K562 (cell line): Measurements from ENCODE around the gene ZNF575. TPM values are rescaled to one million over a fixed set of nuclear protein-coding genes. Genes with fewer than 3 reads are reported as not detected.

Experiments
- ATAC-seq: fragments of 200-7000 bp; cut with Tn5 transposase; 3 replicates; pipeline ENCODE4 v1.9.1; 2020; ENCODE audit warnings: moderate library complexity
- BruUV-seq: library from RNA; stranded (reverse); fragments of 400-500 nt; replicated peaks from 2 replicates; lab custom pipeline; 2021; lab: Mats Ljungman, UMichigan
- CTCF ChIA-PET: fragments of 300-600 bp; formaldehyde crosslinking; extraction: SDS; loops from one replicate; lab custom pipeline; 2021; ENCODE audit warnings: low intra/inter-chr PET ratio; lab: Yijun Ruan, JAX
- POLR2A ChIA-PET: fragments of 300-600, 350-650 bp; sonication (Branson Sonifier 250); formaldehyde crosslinking; extraction: SDS; loops from one replicate; lab custom pipeline; 2021; ENCODE audit warnings: antibody characterized with exemption, inconsistent platforms; lab: Yijun Ruan, JAX
- DNase-seq, 4 experiments: peaks; one replicate each; pipeline versions ENCODE4 v3.0.0 to v3.0.0-alpha.2; 2011 to 2018; ENCODE audit warnings: low spot score in 3 of 4, mixed read lengths in 3 of 4; ENCODE audit errors: extremely low read depth in 1 of 4
- FAIRE-seq: peaks from 2 replicates; lab custom pipeline; 2011; peaks lifted over from hg19 to GRCh38; lab: Jason Lieb, UNC
- H2AFZ ChIP-seq: 2 replicates; pipeline ENCODE4 v1.6.0; 2011; ENCODE audit warnings: low read depth, low read length, control low read depth, inconsistent platforms
- H3K27ac ChIP-seq: fragments of 200-600 bp; 3 replicates; pipeline ENCODE4 v1.8.0; 2011; ENCODE audit warnings: low read depth, mild to moderate bottlenecking, control low read depth, inconsistent platforms, low read length, moderate library complexity, mixed read lengths; ENCODE audit errors: extremely low read depth
- H3K27me3 ChIP-seq, 2 experiments: fragments of 300-600 bp in 1 of 2; 2 replicates in 1 of 2; 3 replicates in 1 of 2; pipeline versions ENCODE4 v1.6.0 to v1.8.0; 2011; ENCODE audit warnings: inconsistent platforms in 2 of 2, low read length in 2 of 2, mild to moderate bottlenecking in 1 of 2, mixed read lengths in 1 of 2, moderate library complexity in 1 of 2; ENCODE audit not compliant: control insufficient read depth in 2 of 2, insufficient read depth in 2 of 2
- H3K36me3 ChIP-seq: fragments of 300-600 bp; 3 replicates; pipeline ENCODE4 v1.8.0; 2011; ENCODE audit warnings: mild to moderate bottlenecking, low read length, inconsistent platforms; ENCODE audit not compliant: control insufficient read depth, insufficient read depth
- H3K4me1 ChIP-seq, 2 experiments: fragments of 200-600 bp in 1 of 2; replicated peaks in 1 of 2; 2 replicates in 1 of 2; 3 replicates in 1 of 2; pipeline versions ENCODE4 v1.5.1 to v1.8.0; 2011; ENCODE audit warnings: inconsistent platforms in 2 of 2, low read length in 2 of 2, mild to moderate bottlenecking in 1 of 2, mixed read lengths in 1 of 2, moderate library complexity in 1 of 2; ENCODE audit not compliant: control insufficient read depth in 2 of 2, insufficient read depth in 2 of 2
- H3K4me2 ChIP-seq: 2 replicates; pipeline ENCODE4 v1.6.1; 2011; ENCODE audit warnings: low read length, control low read depth, inconsistent platforms, mixed read lengths; ENCODE audit not compliant: insufficient read depth
- H3K4me3 ChIP-seq: fragments of 200-600 bp; sonication (generic), shearing (Covaris generic); 2 replicates; pipeline ENCODE4 v1.5.1; 2016; ENCODE audit warnings: control low read depth, inconsistent platforms
- H3K79me2 ChIP-seq: fragments of 200-600 bp; 3 replicates; pipeline ENCODE4 v1.8.0; 2011; ENCODE audit warnings: low read length, inconsistent platforms; ENCODE audit not compliant: control insufficient read depth, insufficient read depth
- H3K9ac ChIP-seq, 2 experiments: 2 replicates each; pipeline versions ENCODE4 v1.6.0 to v1.6.1; 2011; ENCODE audit warnings: low read depth in 2 of 2, low read length in 2 of 2, control low read depth in 1 of 2, inconsistent platforms in 1 of 2, mild to moderate bottlenecking in 1 of 2, mixed read lengths in 1 of 2; ENCODE audit not compliant: insufficient read depth in 1 of 2
- H3K9me1 ChIP-seq: one replicate; pipeline ENCODE4 v1.6.0; 2011; ENCODE audit warnings: inconsistent platforms, mild to moderate bottlenecking, low read length, moderate library complexity; ENCODE audit not compliant: control insufficient read depth, insufficient read depth
- H3K9me3 ChIP-seq: replicated peaks from 2 replicates; pipeline ENCODE4 v1.5.1; 2011; ENCODE audit warnings: low read depth, low read length, inconsistent platforms; ENCODE audit not compliant: control insufficient read depth, insufficient read depth
- H4K20me1 ChIP-seq: replicated peaks from 2 replicates; pipeline ENCODE4 v1.6.1; 2011; ENCODE audit warnings: low read length, inconsistent platforms, mixed read lengths; ENCODE audit not compliant: control insufficient read depth, insufficient read depth
- ARID3B ChIP-seq: fragments of 250-450 bp; sonication (Bioruptor Pico); IDR thresholded peaks from 2 replicates; pipeline ENCODE4 v1.4.0; 2020; ENCODE audit warnings: borderline replicate concordance
- CAMTA2 ChIP-seq: fragments of 250-450 bp; sonication (Bioruptor Pico); conservative IDR thresholded peaks from 2 replicates; pipeline ENCODE4 v1.5.1; 2022
- CBFA2T3 ChIP-seq: fragments of 450-650 bp; IDR thresholded peaks from 2 replicates; pipeline ENCODE4 v1.6.1; 2017
- CBX3 ChIP-seq, 2 experiments: IDR thresholded peaks; 1 replicate in 1 of 2; 2 replicates in 1 of 2; pipeline ENCODE4 v1.6.1; 2012; ENCODE audit warnings: inconsistent platforms in 2 of 2, low read length in 2 of 2, borderline replicate concordance in 1 of 2, control low read depth in 1 of 2
- RB1 ChIP-seq: fragments of 450-650 bp; IDR thresholded peaks from 2 replicates; pipeline ENCODE4 v1.6.1; 2017; ENCODE audit warnings: low read depth, mild to moderate bottlenecking
- RFX1 ChIP-seq: fragments of 450-650 bp; IDR thresholded peaks from 2 replicates; pipeline ENCODE4 v1.6.1; 2016; ENCODE audit warnings: mild to moderate bottlenecking, moderate library complexity
- SMARCA5 ChIP-seq: fragments of 450-650 bp; IDR thresholded peaks from 2 replicates; pipeline ENCODE4 v1.6.1; 2016
- THRAP3 ChIP-seq: fragments of 450-650 bp; IDR thresholded peaks from 2 replicates; pipeline ENCODE4 v1.6.1; 2016; ENCODE audit warnings: mild to moderate bottlenecking, inconsistent platforms, borderline replicate concordance
- ZBTB43 ChIP-seq: sonication (generic); formaldehyde crosslinking; IDR thresholded peaks from 2 replicates; pipeline ENCODE4 v1.8.0; 2023; ENCODE audit warnings: mild to moderate bottlenecking, missing genetic modification reagents
- ZFP30 ChIP-seq: fragments of 250-450 bp; sonication (Bioruptor Pico); IDR thresholded peaks from 2 replicates; pipeline ENCODE4 v1.8.0; 2022; ENCODE audit warnings: moderate library complexity, mild to moderate bottlenecking, inconsistent platforms, borderline replicate concordance
- WGBS: fragments of 100-300 bp; shearing (Covaris generic); methylation state at CpG from one replicate; pipeline ENCODE4 v1.1.6; 2016; ENCODE audit warnings: low coverage, mixed read lengths; ENCODE audit not compliant: insufficient coverage; ENCODE audit errors: missing lambda C conversion rate; 5-methylcytosine and 5-hydroxymethylcytosine counted together
- in situ Hi-C: fragments of 300-500 bp; cut with MboI; formaldehyde crosslinking; loops from 4 replicates; pipeline ENCODE4 v1.15.0; 2018; ENCODE audit warnings: inconsistent platforms, mixed read lengths
- intact Hi-C: fragments of 100-400 bp; cut with micrococcal nuclease; formaldehyde crosslinking; loops from 2 replicates; pipeline ENCODE4 v1.14.2; 2022
- polyA plus RNA-seq, 8 experiments: library from polyadenylated mRNA; depleted of rRNA in 4 of 8; stranded (reverse) in 5 of 8; unstranded in 3 of 8; fragments of >200 nt; fragmentation: Nextera tagmentation in 2 of 8; fragmentation: Illumina TruSeq in 1 of 8; extraction: Ambion mirVana in 2 of 8; extraction: Trizol in 1 of 8; gene quantifications; 2 replicates each; pipeline versions ENCODE4 v1.2.1 to v1.2.3, GENCODE V29; 2011 to 2014; ENCODE audit warnings: inconsistent platforms in 1 of 8, missing spikeins in 1 of 8
- total RNA-seq, 7 experiments: library from RNA; depleted of rRNA in 6 of 7; stranded (reverse); fragments of >200 nt in 6 of 7; fragmentation: Illumina TruSeq in 2 of 7; extraction: Trizol in 2 of 7; gene quantifications; 2 replicates each; pipeline versions ENCODE4 v1.2.1 to v1.2.3, GENCODE V29; 2011 to 2021; ENCODE audit warnings: low replicate concordance in 1 of 7

The ZNF575 gene
- total and polyA plus RNA-seq, 9 of the 15 experiments (the other 6 are each of a cell fraction or from before 2014, with no cell fraction given), result 0.20 to 0.98 (median 0.32) TPM; not detected in 6

- TF ChIP-seq ZFP30 (CRISPR knock-in tag) (no peak), CBX3 (IDR thresholded peaks at IDR 0.05; ENCODE audit: borderline replicate concordance in 1 of 2, low read length in 2 of 2) (0 out of 3 replicates have a peak, but pooled peaks of 1 of the 2 experiments have one; percentile 27), THRAP3 (no peak), SMARCA5 (peak; percentile 59; the same call in 1 of the 2 replicates), ZBTB43 (CRISPR knock-in tag) (no peak), RFX1 (no peak)
Observed at GRCh38 chr19:43548706-43549105, 15.7 kb downstream of the ZNF575 start (continued).

GRCh38 chr19:43551399-43552197, 18.6 kb downstream of the ZNF575 start:
- in situ Hi-C loops, result no loop called here
- POLR2A ChIA-PET, result interaction anchor here (0.9 kb wide), 1 partner anchor 25 kb away, joined by 3 read pairs; no protein-coding TSS in a partner anchor

More at GRCh38 chr19:43551399-43552197, 18.6 kb downstream of the ZNF575 start:
- H3K4me2 ChIP-seq, result no peak overlapping the region
- H3K4me3 ChIP-seq, result no peak overlapping the region
- no TSS peak for BruUV-seq
- H3K9me3 ChIP-seq, result no peaks in the 10 kb centered on the region
- peak overlapping the region in 1 of 2 experiments; percentile 67; a peak in 1 of 4 replicates for H3K9ac ChIP-seq
- H2AFZ ChIP-seq, result no peak overlapping the region
- TF ChIP-seq ARID3B (CRISPR knock-in tag) (no peak), RB1 (no peak), CBFA2T3 (no peak), CAMTA2 (CRISPR knock-in tag) (no peak)
- no peaks in the 10 kb centered on the region for H3K9me1 ChIP-seq
- DNase-seq (no peak), ATAC-seq (no peak), FAIRE-seq (no peak)
- H3K79me2 ChIP-seq, result no peaks in the 10 kb centered on the region
- H3K27ac ChIP-seq, result no peak overlapping the region
- intact Hi-C loops, result loop anchor here (10.0 kb wide), 1 partner anchor 73 kb away; no protein-coding TSS in a partner anchor
- H3K4me1 ChIP-seq, result peaks cover 0 to 8% of the 10 kb centered on the region in 2 experiments; a peak in 2 of 5 replicates
- CTCF ChIA-PET, result no interaction called here
- WGBS, result 89% methylated on average over 22 of the region's 23 CpGs
- H3K36me3 ChIP-seq, result peaks cover 56% of the 10 kb centered on the region; the same call in 2 of the 3 replicates
- no peaks in the 10 kb centered on the region for H4K20me1 ChIP-seq
- H3K27me3 ChIP-seq, result no peaks in the 10 kb centered on the region
